H1 (cell line): ENCODE measurements around the gene RIT2. TPM values are rescaled to one million over a fixed set of nuclear protein-coding genes. Genes with fewer than 3 reads are reported as not detected.

Source experiments
- BCL11A ChIP-seq, 2 experiments: IDR thresholded peaks; one replicate each; pipeline ENCODE4 v1.6.1; 2011; ENCODE audit warnings: low read depth in 2 of 2, low read length in 2 of 2, mild to moderate bottlenecking in 2 of 2
- CBX5 ChIP-seq: fragments of 300-800, 300-1000 bp; sonication (generic); IDR thresholded peaks from 2 replicates; pipeline ENCODE4 v1.7.1; 2016; ENCODE audit warnings: antibody characterized with exemption, low read length, low read depth
- CEBPB ChIP-seq: IDR thresholded peaks from 2 replicates; pipeline ENCODE4 v1.6.1; 2012; ENCODE audit warnings: low read depth, low read length
- CHD7 ChIP-seq: fragments of 300-600 bp; sonication (generic); IDR thresholded peaks from 2 replicates; pipeline ENCODE4 v1.7.1; 2012; ENCODE audit warnings: low read length, moderate library complexity, mild to moderate bottlenecking, inconsistent platforms; ENCODE audit not compliant: insufficient replicate concordance
- GTF2F1 ChIP-seq: IDR thresholded peaks from 2 replicates; pipeline ENCODE4 v1.6.1; 2012; ENCODE audit warnings: low read depth, low read length, improper control_type of control experiment, borderline replicate concordance
- HDAC2 ChIP-seq, 2 experiments: fragments of 300-600 bp in 1 of 2; sonication (generic) in 1 of 2; IDR thresholded peaks; 2 replicates each; pipeline ENCODE4 v1.6.1; 2011 to 2012; ENCODE audit warnings: low read depth in 2 of 2, low read length in 2 of 2, mild to moderate bottlenecking in 2 of 2, moderate library complexity in 2 of 2, borderline replicate concordance in 1 of 2, inconsistent platforms in 1 of 2
- HDAC6 ChIP-seq: IDR thresholded peaks from one replicate; pipeline ENCODE4 v1.7.1; 2012; ENCODE audit warnings: low read depth, mild to moderate bottlenecking, inconsistent platforms, low read length, moderate library complexity
- SIRT6 ChIP-seq: IDR thresholded peaks from one replicate; pipeline ENCODE4 v1.7.1; 2012; ENCODE audit warnings: low read length, inconsistent platforms
- TBP ChIP-seq: IDR thresholded peaks from 2 replicates; pipeline ENCODE4 v1.6.1; 2011; ENCODE audit warnings: low read depth, low read length, improper control_type of control experiment
- USF2 ChIP-seq: IDR thresholded peaks from 2 replicates; pipeline ENCODE4 v1.6.1; 2011; ENCODE audit warnings: low read length, improper control_type of control experiment
- polyA plus RNA-seq, 7 experiments: library from polyadenylated mRNA; depleted of rRNA in 3 of 7; stranded (reverse) in 5 of 7; unstranded in 2 of 7; fragments of >200 nt in 5 of 7; fragments of 200-250 nt in 2 of 7; gene quantifications; 1 replicate in 5 of 7; 2 replicates in 1 of 7; 4 replicates in 1 of 7; pipeline versions ENCODE4 v1.2.1 to v1.2.3, GENCODE V29; 2011 to 2013; ENCODE audit warnings: missing spikeins in 2 of 7, mixed read lengths in 2 of 7
- total RNA-seq: library from RNA; stranded (reverse); fragmentation: NEBNext Ultra II Directional; extraction: Animal tissue kit (Norgen Biotek cat#: 25700); gene quantifications from 2 replicates; pipeline ENCODE4 v1.2.1, GENCODE V29; 2021

RIT2 gene
- total and polyA plus RNA-seq, 2 of the 8 experiments (the other 6 are each of a cell fraction or from before 2014, with no cell fraction given) = 0.67 to 3.2 TPM

GRCh38 chr18:42860011-42860410 is 255.5 kb downstream of the RIT2 start (continued):
- no peak for TF ChIP-seq CHD7
- no peak for TF ChIP-seq SIRT6
- no peak for TF ChIP-seq GTF2F1
- no peak for TF ChIP-seq CBX5
- no peak for TF ChIP-seq HDAC2 (IDR thresholded peaks at IDR 0.05; ENCODE audit: borderline replicate concordance in 1 of 2, low read depth in 2 of 2, low read length in 2 of 2)
- no peak for TF ChIP-seq TBP
- TF ChIP-seq USF2 = no peak
- TF ChIP-seq BCL11A (IDR thresholded peaks at IDR 0.05; ENCODE audit: low read depth in 2 of 2, low read length in 2 of 2) = no peak
- TF ChIP-seq CEBPB = no peak
- TF ChIP-seq HDAC6 = no peak
- TF ChIP-seq, all 59 proteins: peak for 0
